MM.1S (cell line): ENCODE data around the gene ACACB.

Experiments
- EZH2 ChIP-seq: fragments of 300-600 bp; sonication (generic); optimal IDR thresholded peaks from 2 replicates; pipeline ENCODE3; 2017; ENCODE audit warnings: low read depth, mild to moderate bottlenecking, antibody characterized with exemption, low read length, mixed read lengths
- EZH2phosphoT487 ChIP-seq: fragments of 300-600 bp; sonication (generic); IDR thresholded peaks from 2 replicates; pipeline ENCODE4 v1.6.1; 2018; ENCODE audit warnings: antibody characterized with exemption, low read length
- TF ChIP-seq, protein P1 (sequence below): fragments of 300-600 bp; sonication (generic); IDR thresholded peaks from 2 replicates; pipeline ENCODE4 v1.5.1; 2016; ENCODE audit warnings: antibody characterized with exemption, low read length, mixed read lengths

- TF ChIP-seq, protein P1, sequence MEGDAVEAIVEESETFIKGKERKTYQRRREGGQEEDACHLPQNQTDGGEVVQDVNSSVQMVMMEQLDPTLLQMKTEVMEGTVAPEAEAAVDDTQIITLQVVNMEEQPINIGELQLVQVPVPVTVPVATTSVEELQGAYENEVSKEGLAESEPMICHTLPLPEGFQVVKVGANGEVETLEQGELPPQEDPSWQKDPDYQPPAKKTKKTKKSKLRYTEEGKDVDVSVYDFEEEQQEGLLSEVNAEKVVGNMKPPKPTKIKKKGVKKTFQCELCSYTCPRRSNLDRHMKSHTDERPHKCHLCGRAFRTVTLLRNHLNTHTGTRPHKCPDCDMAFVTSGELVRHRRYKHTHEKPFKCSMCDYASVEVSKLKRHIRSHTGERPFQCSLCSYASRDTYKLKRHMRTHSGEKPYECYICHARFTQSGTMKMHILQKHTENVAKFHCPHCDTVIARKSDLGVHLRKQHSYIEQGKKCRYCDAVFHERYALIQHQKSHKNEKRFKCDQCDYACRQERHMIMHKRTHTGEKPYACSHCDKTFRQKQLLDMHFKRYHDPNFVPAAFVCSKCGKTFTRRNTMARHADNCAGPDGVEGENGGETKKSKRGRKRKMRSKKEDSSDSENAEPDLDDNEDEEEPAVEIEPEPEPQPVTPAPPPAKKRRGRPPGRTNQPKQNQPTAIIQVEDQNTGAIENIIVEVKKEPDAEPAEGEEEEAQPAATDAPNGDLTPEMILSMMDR: no peak
- no peak for TF ChIP-seq EZH2
- no peak for TF ChIP-seq EZH2phosphoT487
Observed at GRCh38 chr12:109115404-109115757, 1.0 kb upstream of the ACACB start.
